HepG2 (cell line): ENCODE results near the gene MACROD2. TPM values are rescaled to one million over a fixed set of nuclear protein-coding genes. Genes with fewer than 3 reads are reported as not detected.

Experiments used
- ATAC-seq: fragments of 200-7000 bp; cut with Tn5 transposase; 3 replicates; pipeline ENCODE4 v1.9.1; 2020; ENCODE audit warnings: mild to moderate bottlenecking, moderate library complexity
- BruUV-seq: library from RNA; stranded (reverse); fragments of 400-500 nt; replicated peaks from 2 replicates; lab custom pipeline; 2021; lab: Mats Ljungman, UMichigan
- CTCF ChIA-PET: fragments of 300-600 bp; formaldehyde crosslinking; extraction: SDS; loops from one replicate; lab custom pipeline; 2021; ENCODE audit warnings: low total read pairs, inconsistent platforms, low intra/inter-chr PET ratio; lab: Yijun Ruan, JAX
- POLR2A ChIA-PET: fragments of 350-600 bp; sonication (Branson Sonifier 250); formaldehyde crosslinking; loops from one replicate; lab custom pipeline; 2020; ENCODE audit warnings: antibody characterized with exemption, inconsistent platforms; lab: Yijun Ruan, JAX
- DNase-seq: peaks from one replicate; pipeline ENCODE4 v3.0.0-alpha.2; 2015; ENCODE audit warnings: low spot score
- FAIRE-seq: peaks from 3 replicates; lab custom pipeline; 2011; peaks lifted over from hg19 to GRCh38; lab: Jason Lieb, UNC
- H2AFZ ChIP-seq: one replicate; pipeline ENCODE4 v1.6.1; 2011; ENCODE audit warnings: low read length, inconsistent platforms
- H3K27ac ChIP-seq: fragments of 300-600 bp; 3 replicates; pipeline ENCODE4 v1.8.0; 2011; ENCODE audit warnings: mixed run types, mild to moderate bottlenecking, mixed read lengths, low read length, inconsistent platforms; ENCODE audit not compliant: insufficient read depth; ENCODE audit errors: extremely low read length
- H3K27me3 ChIP-seq, 2 experiments: fragments of 200-600 bp in 1 of 2; 2 replicates in 1 of 2; 3 replicates in 1 of 2; pipeline versions ENCODE4 v1.6.0 to v1.8.0; 2011; ENCODE audit warnings: low read length in 2 of 2, mild to moderate bottlenecking in 2 of 2, moderate library complexity in 2 of 2, inconsistent platforms in 1 of 2; ENCODE audit not compliant: insufficient read depth in 2 of 2, control insufficient read depth in 1 of 2
- H3K36me3 ChIP-seq, 2 experiments: fragments of 200-600 bp in 1 of 2; replicated peaks in 1 of 2; 2 replicates in 1 of 2; 3 replicates in 1 of 2; pipeline versions ENCODE4 v1.5.1 to v1.8.0; 2011; ENCODE audit warnings: low read length in 2 of 2, inconsistent platforms in 1 of 2; ENCODE audit not compliant: insufficient read depth in 2 of 2, control insufficient read depth in 1 of 2
- H3K4me1 ChIP-seq: 2 replicates; pipeline ENCODE4 v1.5.1; 2012; ENCODE audit warnings: low read length, inconsistent platforms; ENCODE audit not compliant: insufficient read depth
- H3K4me2 ChIP-seq: 2 replicates; pipeline ENCODE4 v1.6.0; 2011; ENCODE audit warnings: low read depth, low read length, inconsistent platforms
- H3K4me3 ChIP-seq, 3 experiments: fragments of 200-600 bp in 1 of 3; sonication (generic), shearing (Covaris generic) in 1 of 3; replicated peaks in 1 of 3; 2 replicates each; pipeline ENCODE4 v1.5.1; 2011 to 2016; ENCODE audit warnings: low read length in 3 of 3, inconsistent platforms in 2 of 3, low read depth in 2 of 3, mild to moderate bottlenecking in 2 of 3, control low read depth in 1 of 3, mixed read lengths in 1 of 3; ENCODE audit not compliant: insufficient read depth in 1 of 3
- H3K79me2 ChIP-seq: one replicate; pipeline ENCODE4 v1.6.1; 2011; ENCODE audit warnings: low read length, inconsistent platforms; ENCODE audit not compliant: insufficient read depth
- H3K9ac ChIP-seq: 2 replicates; pipeline ENCODE4 v1.6.0; 2011; ENCODE audit warnings: mild to moderate bottlenecking, low read depth, low read length, inconsistent platforms; ENCODE audit not compliant: insufficient read depth
- H3K9me3 ChIP-seq: 2 replicates; pipeline ENCODE4 v1.5.1; 2012; ENCODE audit warnings: mild to moderate bottlenecking, low read length
- H4K20me1 ChIP-seq: 2 replicates; pipeline ENCODE4 v1.6.0; 2011; ENCODE audit warnings: inconsistent platforms, mild to moderate bottlenecking, low read length, moderate library complexity; ENCODE audit not compliant: insufficient read depth
- GPN1 ChIP-seq: sonication (generic); formaldehyde crosslinking; IDR thresholded peaks from 2 replicates; pipeline ENCODE4 v1.5.1; 2020; ENCODE audit warnings: missing genetic modification reagents, borderline replicate concordance
- HNRNPL ChIP-seq: fragments of 200-400 bp; formaldehyde crosslinking; IDR thresholded peaks from 2 replicates; pipeline ENCODE4 v1.6.1; 2017; ENCODE audit warnings: mild to moderate bottlenecking, low read depth, low read length
- MBNL3 ChIP-seq: fragments of 250-450 bp; sonication (Bioruptor Pico); conservative IDR thresholded peaks from 2 replicates; pipeline ENCODE4 v1.8.0; 2022; ENCODE audit warnings: mild to moderate bottlenecking, inconsistent platforms
- MED8 ChIP-seq: sonication (generic); formaldehyde crosslinking; IDR thresholded peaks from 2 replicates; pipeline ENCODE4 v1.8.1; 2023; ENCODE audit warnings: mild to moderate bottlenecking, missing genetic modification reagents; ENCODE audit not compliant: insufficient replicate concordance
- ONECUT2 ChIP-seq: sonication (generic); formaldehyde crosslinking; IDR thresholded peaks from 2 replicates; pipeline ENCODE4 v1.4.0; 2020; ENCODE audit warnings: missing genetic modification reagents
- RCOR2 ChIP-seq: IDR thresholded peaks from 2 replicates; pipeline ENCODE4 v1.6.1; 2016; ENCODE audit warnings: missing biosample characterization, missing genetic modification reagents
- SMAD9 ChIP-seq: sonication (generic); formaldehyde crosslinking; IDR thresholded peaks from 2 replicates; pipeline ENCODE4 v1.5.1; 2020; ENCODE audit warnings: mild to moderate bottlenecking, missing genetic modification reagents
- SUZ12 ChIP-seq: fragments of 150-350 bp; IDR thresholded peaks from 2 replicates; pipeline ENCODE4 v1.6.1; 2014; ENCODE audit warnings: low read depth, low read length
- TMF1 ChIP-seq: sonication (generic); formaldehyde crosslinking; IDR thresholded peaks from 2 replicates; pipeline ENCODE4 v1.8.1; 2022; ENCODE audit warnings: low read depth, missing genetic modification reagents
- ZBTB20 ChIP-seq: sonication (generic); formaldehyde crosslinking; IDR thresholded peaks from 2 replicates; pipeline ENCODE4 v1.8.1; 2023; ENCODE audit warnings: missing genetic modification reagents, low read depth, mild to moderate bottlenecking, borderline replicate concordance
- ZNF350 ChIP-seq: sonication (generic); formaldehyde crosslinking; IDR thresholded peaks from 2 replicates; pipeline ENCODE4 v1.4.0; 2020; ENCODE audit warnings: mild to moderate bottlenecking, low read depth, missing genetic modification reagents, borderline replicate concordance
- ZNF432 ChIP-seq: sonication (generic); formaldehyde crosslinking; IDR thresholded peaks from 2 replicates; pipeline ENCODE4 v1.5.0; 2020; ENCODE audit warnings: missing genetic modification reagents, mild to moderate bottlenecking, borderline replicate concordance
- WGBS: methylation state at CpG from one replicate; pipeline ENCODE4 v1.1.6; 2017; ENCODE audit warnings: low lambda C conversion rate; 5-methylcytosine and 5-hydroxymethylcytosine counted together
- in situ Hi-C: cut with HindIII; loops from 2 replicates; pipeline ENCODE4 v1.10.0; 2017; ENCODE audit warnings: low pct_unique_long_range_greater_than_20kb; ENCODE audit not compliant: extremely low pct_ligation_motif_present
- intact Hi-C: fragments of 100-400 bp; cut with micrococcal nuclease; formaldehyde crosslinking; loops from one replicate; pipeline ENCODE4 v1.10.0; 2022; ENCODE audit not compliant: unreplicated experiment
- polyA plus RNA-seq, 8 experiments: library from polyadenylated mRNA; depleted of rRNA in 3 of 8; stranded (reverse) in 7 of 8; unstranded in 1 of 8; fragments of >200 nt; fragmentation: Illumina TruSeq in 4 of 8; extraction: Trizol in 4 of 8; gene quantifications; 2 replicates each; pipeline versions ENCODE4 v1.2.1 to v1.2.3, GENCODE V29; 2011 to 2016; ENCODE audit warnings: low read depth in 4 of 8, missing spikeins in 1 of 8, mixed read lengths in 1 of 8; ENCODE audit not compliant: insufficient read depth in 1 of 8
- total RNA-seq, 5 experiments: library from RNA; depleted of rRNA; stranded (reverse); fragments of >200 nt; fragmentation: Illumina TruSeq; extraction: Trizol; gene quantifications; 2 replicates each; pipeline ENCODE4 v1.2.3, GENCODE V29; 2016; ENCODE audit warnings: low read depth in 1 of 5
- TF ChIP-seq, protein P1 (sequence below): sonication (generic); formaldehyde crosslinking; conservative IDR thresholded peaks from 2 replicates; pipeline ENCODE4 v1.4.0; 2020; ENCODE audit warnings: missing genetic modification reagents
- TF ChIP-seq, protein P2 (sequence below): sonication (generic); formaldehyde crosslinking; IDR thresholded peaks from 2 replicates; pipeline ENCODE4 v1.9.0; 2022; ENCODE audit warnings: low read depth, missing genetic modification reagents
- TF ChIP-seq, protein P3 (sequence below): IDR thresholded peaks from 2 replicates; pipeline ENCODE4 v1.6.1; 2016; ENCODE audit warnings: low read depth, control low read depth

The MACROD2 gene
- total and polyA plus RNA-seq, 2 of the 13 experiments (the other 11 are each of a cell fraction or from before 2014, with no cell fraction given), result 0.13 to 0.51 TPM

DNA sequence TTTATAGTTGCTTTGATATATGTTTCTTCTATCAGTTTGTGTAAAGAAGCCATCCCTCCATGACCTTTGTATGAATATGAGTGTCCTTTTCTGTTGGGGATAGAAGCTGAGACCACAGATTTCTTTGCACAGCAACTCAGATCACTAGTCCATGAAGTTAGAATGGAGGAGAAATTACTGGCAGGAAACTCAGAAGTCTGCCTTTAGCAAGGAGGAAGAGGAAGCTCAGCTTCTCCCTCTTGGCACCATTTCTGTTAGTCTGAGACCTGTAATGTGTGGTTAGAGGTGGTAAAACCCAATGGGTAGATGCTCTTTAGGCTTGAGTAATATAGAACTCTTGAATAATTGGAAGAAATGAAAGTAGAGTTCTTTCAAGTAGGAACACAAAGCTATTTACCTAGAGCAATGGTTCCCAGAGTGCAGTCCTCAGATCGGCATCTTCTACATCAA, 1337.4 kb downstream of the MACROD2 start (continued):
- TF ChIP-seq RCOR2 (CRISPR knock-in tag) (no peak), HNRNPL (no peak)
- TF ChIP-seq, all 625 proteins: peak for 0

DNA sequence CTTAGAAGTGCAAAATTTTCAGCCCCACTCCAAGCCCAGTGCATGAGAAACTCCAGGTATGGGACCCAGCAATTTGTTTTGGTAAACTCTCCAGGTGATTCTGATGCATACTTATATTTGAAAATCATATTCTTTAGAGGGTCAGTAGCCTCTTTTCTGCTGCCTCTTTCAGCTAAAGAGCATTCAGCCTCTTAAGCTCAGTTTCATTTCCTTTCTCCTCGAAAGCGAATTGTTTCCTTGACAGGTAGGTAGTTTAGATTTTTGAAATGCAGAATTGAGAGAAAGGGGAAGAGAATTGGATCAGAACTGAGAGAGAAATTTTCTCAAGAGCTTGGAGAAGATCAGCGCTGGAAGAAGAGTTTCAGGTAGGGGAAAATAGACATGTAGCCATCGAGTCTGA, 1337.9 kb downstream of the MACROD2 start:
- no peak overlapping the region for H2AFZ ChIP-seq
- no peak for DNase-seq
- WGBS, result 19% methylated on average over 4 of the region's 4 CpGs
- no peak overlapping the region for H3K27ac ChIP-seq
- POLR2A ChIA-PET, result no interaction called here
- intact Hi-C loops, result no loop called here
- H3K79me2 ChIP-seq, result no peaks in the 10 kb centered on the region
- H3K4me1 ChIP-seq, result no peaks in the 10 kb centered on the region
- no peak for ATAC-seq
- no peaks in the 10 kb centered on the region for H4K20me1 ChIP-seq
- no TSS peak for BruUV-seq
- CTCF ChIA-PET, result no interaction called here
- no peaks in the 10 kb centered on the region for H3K36me3 ChIP-seq
- no peak overlapping the region for H3K4me2 ChIP-seq
- peaks cover 71% of the 10 kb centered on the region for H3K9me3 ChIP-seq
- no peak overlapping the region for H3K9ac ChIP-seq
- TF ChIP-seq, protein P1, sequence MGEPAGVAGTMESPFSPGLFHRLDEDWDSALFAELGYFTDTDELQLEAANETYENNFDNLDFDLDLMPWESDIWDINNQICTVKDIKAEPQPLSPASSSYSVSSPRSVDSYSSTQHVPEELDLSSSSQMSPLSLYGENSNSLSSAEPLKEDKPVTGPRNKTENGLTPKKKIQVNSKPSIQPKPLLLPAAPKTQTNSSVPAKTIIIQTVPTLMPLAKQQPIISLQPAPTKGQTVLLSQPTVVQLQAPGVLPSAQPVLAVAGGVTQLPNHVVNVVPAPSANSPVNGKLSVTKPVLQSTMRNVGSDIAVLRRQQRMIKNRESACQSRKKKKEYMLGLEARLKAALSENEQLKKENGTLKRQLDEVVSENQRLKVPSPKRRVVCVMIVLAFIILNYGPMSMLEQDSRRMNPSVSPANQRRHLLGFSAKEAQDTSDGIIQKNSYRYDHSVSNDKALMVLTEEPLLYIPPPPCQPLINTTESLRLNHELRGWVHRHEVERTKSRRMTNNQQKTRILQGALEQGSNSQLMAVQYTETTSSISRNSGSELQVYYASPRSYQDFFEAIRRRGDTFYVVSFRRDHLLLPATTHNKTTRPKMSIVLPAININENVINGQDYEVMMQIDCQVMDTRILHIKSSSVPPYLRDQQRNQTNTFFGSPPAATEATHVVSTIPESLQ (CRISPR knock-in tag), result no peak
- no peak for TF ChIP-seq MBNL3 (CRISPR knock-in tag)
- no peak for TF ChIP-seq SUZ12
- TF ChIP-seq TMF1 (CRISPR knock-in tag), result no peak
- no peak for TF ChIP-seq ZNF350
- TF ChIP-seq ONECUT2 (CRISPR knock-in tag), result no peak
- TF ChIP-seq ZNF432 (CRISPR knock-in tag), result no peak
- TF ChIP-seq, protein P2, sequence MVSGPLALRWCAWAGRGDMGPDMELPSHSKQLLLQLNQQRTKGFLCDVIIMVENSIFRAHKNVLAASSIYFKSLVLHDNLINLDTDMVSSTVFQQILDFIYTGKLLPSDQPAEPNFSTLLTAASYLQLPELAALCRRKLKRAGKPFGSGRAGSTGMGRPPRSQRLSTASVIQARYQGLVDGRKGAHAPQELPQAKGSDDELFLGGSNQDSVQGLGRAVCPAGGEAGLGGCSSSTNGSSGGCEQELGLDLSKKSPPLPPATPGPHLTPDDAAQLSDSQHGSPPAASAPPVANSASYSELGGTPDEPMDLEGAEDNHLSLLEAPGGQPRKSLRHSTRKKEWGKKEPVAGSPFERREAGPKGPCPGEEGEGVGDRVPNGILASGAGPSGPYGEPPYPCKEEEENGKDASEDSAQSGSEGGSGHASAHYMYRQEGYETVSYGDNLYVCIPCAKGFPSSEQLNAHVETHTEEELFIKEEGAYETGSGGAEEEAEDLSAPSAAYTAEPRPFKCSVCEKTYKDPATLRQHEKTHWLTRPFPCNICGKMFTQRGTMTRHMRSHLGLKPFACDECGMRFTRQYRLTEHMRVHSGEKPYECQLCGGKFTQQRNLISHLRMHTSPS (CRISPR knock-in tag), result no peak
- TF ChIP-seq, protein P3, sequence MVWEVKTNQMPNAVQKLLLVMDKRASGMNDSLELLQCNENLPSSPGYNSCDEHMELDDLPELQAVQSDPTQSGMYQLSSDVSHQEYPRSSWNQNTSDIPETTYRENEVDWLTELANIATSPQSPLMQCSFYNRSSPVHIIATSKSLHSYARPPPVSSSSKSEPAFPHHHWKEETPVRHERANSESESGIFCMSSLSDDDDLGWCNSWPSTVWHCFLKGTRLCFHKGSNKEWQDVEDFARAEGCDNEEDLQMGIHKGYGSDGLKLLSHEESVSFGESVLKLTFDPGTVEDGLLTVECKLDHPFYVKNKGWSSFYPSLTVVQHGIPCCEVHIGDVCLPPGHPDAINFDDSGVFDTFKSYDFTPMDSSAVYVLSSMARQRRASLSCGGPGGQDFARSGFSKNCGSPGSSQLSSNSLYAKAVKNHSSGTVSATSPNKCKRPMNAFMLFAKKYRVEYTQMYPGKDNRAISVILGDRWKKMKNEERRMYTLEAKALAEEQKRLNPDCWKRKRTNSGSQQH (CRISPR knock-in tag), result no peak
- TF ChIP-seq ZBTB20 (CRISPR knock-in tag), result no peak
- TF ChIP-seq SMAD9 (CRISPR knock-in tag), result no peak
- no peak for TF ChIP-seq GPN1 (CRISPR knock-in tag)
- no peak for TF ChIP-seq MED8 (CRISPR knock-in tag)
- H3K27me3 ChIP-seq, result no peaks in the 10 kb centered on the region
- H3K4me3 ChIP-seq, result no peak overlapping the region
- in situ Hi-C loops, result no loop called here
- FAIRE-seq, result no peak
